Measurements from ENCODE around the gene DCAKD.
"Not testable (repeated sequence)": the region's sequence is repeated elsewhere in the genome, so short reads cannot be mapped to it uniquely, and the experiment has no call there.

Gene DCAKD

GRCh38 chr17:45063198-45063597, 11.8 kb upstream of the DCAKD start:
- DNase-seq (ENCODE audit: low read depth in 2 of 2) = no peak

- DNase-seq (ENCODE audit: low read depth in 2 of 2) = no peak
These were observed 10.3 kb upstream of the DCAKD start for GRCh38 chr17:45061606-45062205.

GRCh38 chr17:45060797-45061605, 9.6 kb upstream of the DCAKD start, which contains the start of gene NMT1:
NMT1 (plus strand) TSS chr17:45061317; CDS start chr17:45061330, 13 bp downstream.
- peak; percentile 87 to 89 for DNase-seq (ENCODE audit: low read depth in 2 of 2)

GRCh38 chr17:45060382-45060796, 9.0 kb upstream of the DCAKD start:
- no peak for DNase-seq (ENCODE audit: low read depth in 2 of 2)

- DNase-seq (ENCODE audit: low read depth in 2 of 2) = no peak
These were observed 780 bp upstream of the DCAKD start for GRCh38 chr17:45052052-45052772.

- DNase-seq (ENCODE audit: low read depth in 2 of 2) = not testable (repeated sequence)
These were observed 254 bp upstream of the DCAKD start for GRCh38 chr17:45051720-45052051.

GRCh38 chr17:45050481-45051059, 862 bp downstream of the DCAKD start:
- DNase-seq (ENCODE audit: low read depth in 2 of 2) = no peak

- no peak for DNase-seq (ENCODE audit: low read depth in 2 of 2)
These were observed 2.5 kb downstream of the DCAKD start for GRCh38 chr17:45048795-45049563.

- no peak for DNase-seq (ENCODE audit: low read depth in 2 of 2)
These were observed 4.8 kb downstream of the DCAKD start for GRCh38 chr17:45046537-45047125.

GRCh38 chr17:45043813-45044540, 7.5 kb downstream of the DCAKD start:
- no peak for DNase-seq (ENCODE audit: low read depth in 2 of 2)

- DNase-seq (ENCODE audit: low read depth in 2 of 2) = no peak
These were observed 8.9 kb downstream of the DCAKD start for GRCh38 chr17:45042346-45043120.

GRCh38 chr17:45040459-45040858, 11.0 kb downstream of the DCAKD start:
- no peak for DNase-seq (ENCODE audit: low read depth in 2 of 2)

- DNase-seq (ENCODE audit: low read depth in 2 of 2) = no peak
These were observed 12.5 kb downstream of the DCAKD start for GRCh38 chr17:45038728-45039634.

- DNase-seq (ENCODE audit: low read depth in 2 of 2) = no peak
These were observed 14.7 kb downstream of the DCAKD start for GRCh38 chr17:45036691-45037090.

GRCh38 chr17:45035848-45036247, 15.6 kb downstream of the DCAKD start:
- no peak for DNase-seq (ENCODE audit: low read depth in 2 of 2)

- no peak for DNase-seq (ENCODE audit: low read depth in 2 of 2)
These were observed 16.8 kb downstream of the DCAKD start for GRCh38 chr17:45034599-45034998.

GRCh38 chr17:45032174-45032541, 19.3 kb downstream of the DCAKD start:
- DNase-seq (ENCODE audit: low read depth in 2 of 2) = no peak
